SU-DHL-6 (cell line): ENCODE measurements around the gene ACBD3.

ENCODE experiments used
- H2AFZ ChIP-seq: fragments of 200-600 bp; sonication (generic); 2 replicates; pipeline ENCODE4 v1.6.1; 2014; ENCODE audit warnings: low read depth, mild to moderate bottlenecking, moderate library complexity, mixed read lengths, antibody characterized with exemption, low read length; ENCODE audit not compliant: severe bottlenecking
- H3F3A ChIP-seq: fragments of 200-600 bp; shearing (Covaris generic); 2 replicates; pipeline ENCODE4 v1.6.0; 2016; ENCODE audit warnings: antibody characterized with exemption, mild to moderate bottlenecking; ENCODE audit not compliant: insufficient read depth
- H3K27ac ChIP-seq: fragments of 200-600 bp; sonication (generic); 2 replicates; pipeline ENCODE4 v1.5.1; 2016; ENCODE audit warnings: low read depth, mild to moderate bottlenecking, low read length, moderate library complexity, mixed read lengths
- H3K27me3 ChIP-seq: fragments of 200-600 bp; sonication (generic), shearing (Covaris generic); 2 replicates; pipeline ENCODE4 v1.6.0; 2014; ENCODE audit warnings: mild to moderate bottlenecking, low read length
- H3K36me3 ChIP-seq: fragments of 200-600 bp; sonication (generic); 2 replicates; pipeline ENCODE4 v1.6.1; 2014; ENCODE audit warnings: mild to moderate bottlenecking, low read length, mixed read lengths
- H3K4me2 ChIP-seq: fragments of 300-600, 200-600 bp; shearing (Covaris generic), sonication (generic); 2 replicates; pipeline ENCODE4 v1.6.0; 2014; ENCODE audit warnings: low read length, low read depth, mild to moderate bottlenecking; ENCODE audit not compliant: poor library complexity, severe bottlenecking
- H3K4me3 ChIP-seq: fragments of 200-600 bp; sonication (generic); 2 replicates; pipeline ENCODE4 v1.5.1; 2014; ENCODE audit warnings: antibody characterized with exemption, low read length, mild to moderate bottlenecking, mixed read lengths; ENCODE audit not compliant: insufficient read depth, poor library complexity, severe bottlenecking
- H3K79me2 ChIP-seq: fragments of 200-600 bp; sonication (generic); 2 replicates; pipeline ENCODE4 v1.6.1; 2014; ENCODE audit warnings: mild to moderate bottlenecking, low read length, moderate library complexity; ENCODE audit not compliant: insufficient read depth
- H3K9ac ChIP-seq: fragments of 200-600 bp; sonication (generic); 2 replicates; pipeline ENCODE4 v1.7.0; 2014; ENCODE audit warnings: mild to moderate bottlenecking, low read length
- H3K9me2 ChIP-seq: fragments of 200-600 bp; sonication (generic); replicated peaks from 2 replicates; pipeline ENCODE4 v1.6.1; 2014; ENCODE audit warnings: low read length; ENCODE audit not compliant: insufficient read depth
- H3K9me3 ChIP-seq: fragments of 200-600 bp; sonication (generic); 2 replicates; pipeline ENCODE4 v1.6.1; 2014; ENCODE audit warnings: low read length, mixed read lengths; ENCODE audit not compliant: insufficient read depth
- H4K20me1 ChIP-seq: fragments of 200-600 bp; sonication (generic); 2 replicates; pipeline ENCODE4 v1.6.1; 2014; ENCODE audit warnings: low read depth, mild to moderate bottlenecking, antibody characterized with exemption, low read length, moderate library complexity, mixed read lengths
- EZH2phosphoT487 ChIP-seq: fragments of 200-600 bp; sonication (generic), shearing (Covaris generic); conservative IDR thresholded peaks from 2 replicates; pipeline ENCODE4 v1.6.1; 2018; ENCODE audit warnings: mild to moderate bottlenecking, antibody characterized with exemption, low read length, moderate library complexity, mixed read lengths
- TF ChIP-seq, protein P1 (sequence below): fragments of 200-600 bp; sonication (generic); IDR thresholded peaks from one replicate; pipeline ENCODE4 v1.5.1; 2017; ENCODE audit warnings: antibody characterized with exemption, mild to moderate bottlenecking, low read length, moderate library complexity; ENCODE audit not compliant: insufficient read depth, poor library complexity, severe bottlenecking

Gene ACBD3

DNA sequence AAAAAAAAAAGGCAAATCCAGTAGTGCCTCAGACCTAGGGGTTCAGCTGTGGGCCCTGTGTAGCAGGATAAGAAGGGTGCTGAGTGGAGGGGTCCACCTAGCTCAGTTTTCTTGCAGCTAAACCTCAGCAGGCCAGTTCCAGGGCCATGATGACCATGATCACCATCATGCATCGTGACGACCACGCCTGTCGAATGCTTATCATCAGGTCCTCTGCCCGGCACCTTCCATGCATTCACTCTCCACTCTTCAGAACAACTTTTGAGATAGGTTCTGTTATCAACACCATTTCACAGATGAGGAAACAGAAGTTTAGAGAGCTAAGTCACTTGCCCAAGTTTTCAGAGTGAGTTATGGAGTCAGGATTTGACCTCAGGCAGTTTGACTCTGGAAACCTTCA lies 54.9 kb downstream of the ACBD3 start:
- Histone ChIP-seq H3K9ac (no peak overlapping the region), H4K20me1 (no peaks in the 10 kb centered on the region), H3K4me3 (no peak overlapping the region), H3F3A (peaks cover 4% of the 10 kb centered on the region), H3K79me2 (no peaks in the 10 kb centered on the region), H3K9me3 (no peaks in the 10 kb centered on the region), H3K4me2 (no peak overlapping the region), H3K27me3 (no peaks in the 10 kb centered on the region), H2AFZ (no peak overlapping the region), H3K27ac (no peak overlapping the region), H3K9me2 (no peaks in the 10 kb centered on the region), H3K36me3 (no peaks in the 10 kb centered on the region)
- TF ChIP-seq, protein P1, sequence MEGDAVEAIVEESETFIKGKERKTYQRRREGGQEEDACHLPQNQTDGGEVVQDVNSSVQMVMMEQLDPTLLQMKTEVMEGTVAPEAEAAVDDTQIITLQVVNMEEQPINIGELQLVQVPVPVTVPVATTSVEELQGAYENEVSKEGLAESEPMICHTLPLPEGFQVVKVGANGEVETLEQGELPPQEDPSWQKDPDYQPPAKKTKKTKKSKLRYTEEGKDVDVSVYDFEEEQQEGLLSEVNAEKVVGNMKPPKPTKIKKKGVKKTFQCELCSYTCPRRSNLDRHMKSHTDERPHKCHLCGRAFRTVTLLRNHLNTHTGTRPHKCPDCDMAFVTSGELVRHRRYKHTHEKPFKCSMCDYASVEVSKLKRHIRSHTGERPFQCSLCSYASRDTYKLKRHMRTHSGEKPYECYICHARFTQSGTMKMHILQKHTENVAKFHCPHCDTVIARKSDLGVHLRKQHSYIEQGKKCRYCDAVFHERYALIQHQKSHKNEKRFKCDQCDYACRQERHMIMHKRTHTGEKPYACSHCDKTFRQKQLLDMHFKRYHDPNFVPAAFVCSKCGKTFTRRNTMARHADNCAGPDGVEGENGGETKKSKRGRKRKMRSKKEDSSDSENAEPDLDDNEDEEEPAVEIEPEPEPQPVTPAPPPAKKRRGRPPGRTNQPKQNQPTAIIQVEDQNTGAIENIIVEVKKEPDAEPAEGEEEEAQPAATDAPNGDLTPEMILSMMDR: no peak
- no peak for TF ChIP-seq EZH2phosphoT487

DNA sequence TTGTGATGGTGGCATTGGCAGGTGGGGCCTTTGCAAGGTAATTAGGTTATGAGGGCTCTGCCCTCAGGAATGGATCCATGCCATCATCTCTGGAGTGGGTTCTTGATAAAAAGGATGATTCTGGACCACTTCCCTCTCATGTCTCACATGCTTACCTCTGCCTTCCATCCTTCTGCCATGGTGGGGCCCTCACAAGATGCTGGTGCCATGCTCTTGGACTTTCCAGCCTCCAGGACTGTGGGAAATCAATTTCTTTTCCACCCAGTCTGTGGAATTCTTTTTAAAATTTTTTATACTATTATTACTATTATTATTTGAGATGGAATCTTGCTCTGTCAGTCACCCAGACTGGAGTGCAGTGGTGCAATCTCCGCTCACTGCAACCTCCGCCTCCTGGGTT lies 57.3 kb downstream of the ACBD3 start:
- H3K27me3 ChIP-seq: no peaks in the 10 kb centered on the region
- H3K9ac ChIP-seq: no peak overlapping the region
- no peak overlapping the region for H3K4me3 ChIP-seq
- H3F3A ChIP-seq: peaks cover 11% of the 10 kb centered on the region
- no peaks in the 10 kb centered on the region for H3K36me3 ChIP-seq
- no peak overlapping the region for H3K27ac ChIP-seq
- no peak for TF ChIP-seq EZH2phosphoT487
- H3K9me3 ChIP-seq: no peaks in the 10 kb centered on the region
- no peaks in the 10 kb centered on the region for H3K9me2 ChIP-seq
- H2AFZ ChIP-seq: no peak overlapping the region
- H3K79me2 ChIP-seq: no peaks in the 10 kb centered on the region
- no peak overlapping the region for H3K4me2 ChIP-seq
- no peaks in the 10 kb centered on the region for H4K20me1 ChIP-seq

DNA sequence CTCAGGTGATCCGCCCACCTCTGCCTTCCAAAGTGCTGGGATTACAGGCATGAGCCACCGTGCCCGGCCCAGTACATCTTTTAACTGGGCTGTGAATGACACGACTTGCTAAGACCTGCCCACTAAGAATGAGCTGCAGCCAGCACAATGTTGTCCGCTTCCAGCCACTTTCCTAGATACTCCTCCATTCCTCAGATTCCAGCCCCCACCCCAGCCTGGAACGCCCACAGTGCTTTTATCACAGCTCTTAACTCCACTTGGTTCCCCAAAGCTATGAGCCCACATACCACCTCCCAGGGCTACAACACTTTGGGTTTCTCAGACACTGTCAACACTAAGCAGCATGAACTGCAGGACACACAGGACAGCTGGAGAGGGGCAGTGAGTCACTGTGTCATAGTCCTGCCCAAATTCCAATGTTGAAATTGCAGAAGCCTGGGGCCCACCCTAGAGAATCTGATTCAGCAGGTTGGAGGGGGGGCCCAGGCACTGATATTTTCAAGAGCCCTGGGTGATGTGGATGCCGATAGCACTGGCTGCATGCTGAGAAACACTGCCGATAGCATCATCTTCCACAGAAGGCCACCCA lies 58.0 kb downstream of the ACBD3 start:
- no peak for TF ChIP-seq EZH2phosphoT487
- TF ChIP-seq, protein P1: no peak
- no peak overlapping the region for H3K9ac ChIP-seq
- H3K9me3 ChIP-seq: no peaks in the 10 kb centered on the region
- no peaks in the 10 kb centered on the region for H3K79me2 ChIP-seq
- H4K20me1 ChIP-seq: no peaks in the 10 kb centered on the region
- H3K4me3 ChIP-seq: no peak overlapping the region
- H2AFZ ChIP-seq: no peak overlapping the region
- no peak overlapping the region for H3K4me2 ChIP-seq
- peaks cover 12% of the 10 kb centered on the region for H3F3A ChIP-seq
- H3K27ac ChIP-seq: 0 out of 2 replicates have a peak overlapping the region, but pooled peaks have one; percentile 77
- H3K9me2 ChIP-seq: no peaks in the 10 kb centered on the region
- H3K36me3 ChIP-seq: no peaks in the 10 kb centered on the region
- no peaks in the 10 kb centered on the region for H3K27me3 ChIP-seq

DNA sequence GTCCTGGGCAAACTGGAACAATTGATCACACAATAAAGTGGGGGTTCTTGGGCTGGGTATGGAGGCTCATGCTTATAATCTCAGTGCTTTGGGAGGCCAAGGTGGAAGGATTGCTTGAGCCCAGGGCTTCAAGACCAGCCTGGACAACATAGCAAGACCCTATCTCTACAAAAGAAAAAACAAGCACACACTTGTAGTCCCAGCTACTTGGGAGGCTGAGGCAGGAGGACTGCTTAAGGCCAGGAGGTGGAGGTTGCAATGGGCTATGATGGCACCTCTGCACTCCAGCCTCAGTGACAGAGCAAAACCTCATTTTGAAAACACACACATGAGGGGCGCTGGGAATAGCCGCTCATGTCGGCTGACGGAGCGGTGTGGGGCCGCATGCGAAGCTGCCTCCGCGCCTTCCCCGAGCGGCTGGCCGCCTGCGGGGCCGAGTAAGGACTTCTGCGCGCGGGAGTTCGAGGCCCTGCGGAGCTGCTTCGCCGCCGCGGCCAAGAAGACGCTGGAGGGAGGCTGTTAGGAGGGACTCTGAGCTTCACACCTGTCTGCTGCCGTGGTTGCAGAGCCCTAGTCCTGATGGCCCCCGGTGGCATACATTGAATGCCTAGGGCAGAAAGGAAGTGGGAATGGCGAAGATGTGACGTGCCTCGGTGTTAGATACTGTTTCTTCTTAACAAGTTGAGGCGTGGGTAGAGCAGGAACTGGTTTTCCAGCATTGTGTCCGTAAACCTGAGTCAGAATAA lies 59.5 kb downstream of the ACBD3 start:
- Histone ChIP-seq H3K27ac (peak overlapping the region; percentile 77), H3K9me3 (no peaks in the 10 kb centered on the region), H3K4me3 (no peak overlapping the region), H3K9me2 (no peaks in the 10 kb centered on the region), H3F3A (peaks cover 25% of the 10 kb centered on the region), H2AFZ (peak overlapping the region; percentile 33), H3K4me2 (peak overlapping the region; percentile 65), H4K20me1 (no peaks in the 10 kb centered on the region), H3K79me2 (no peaks in the 10 kb centered on the region), H3K9ac (peak overlapping the region; percentile 47; the same call in 1 of the 2 replicates), H3K36me3 (no peaks in the 10 kb centered on the region), H3K27me3 (no peaks in the 10 kb centered on the region)
- no peak for TF ChIP-seq EZH2phosphoT487
- TF ChIP-seq, protein P1: no peak
